ENCODE data around the gene PLA2R1. TPM values are rescaled to one million over a fixed set of nuclear protein-coding genes. Genes with fewer than 3 reads are reported as not detected.

Gene PLA2R1
- total RNA-seq, 1 experiment from 2014 or later = 1.1 TPM

DNA sequence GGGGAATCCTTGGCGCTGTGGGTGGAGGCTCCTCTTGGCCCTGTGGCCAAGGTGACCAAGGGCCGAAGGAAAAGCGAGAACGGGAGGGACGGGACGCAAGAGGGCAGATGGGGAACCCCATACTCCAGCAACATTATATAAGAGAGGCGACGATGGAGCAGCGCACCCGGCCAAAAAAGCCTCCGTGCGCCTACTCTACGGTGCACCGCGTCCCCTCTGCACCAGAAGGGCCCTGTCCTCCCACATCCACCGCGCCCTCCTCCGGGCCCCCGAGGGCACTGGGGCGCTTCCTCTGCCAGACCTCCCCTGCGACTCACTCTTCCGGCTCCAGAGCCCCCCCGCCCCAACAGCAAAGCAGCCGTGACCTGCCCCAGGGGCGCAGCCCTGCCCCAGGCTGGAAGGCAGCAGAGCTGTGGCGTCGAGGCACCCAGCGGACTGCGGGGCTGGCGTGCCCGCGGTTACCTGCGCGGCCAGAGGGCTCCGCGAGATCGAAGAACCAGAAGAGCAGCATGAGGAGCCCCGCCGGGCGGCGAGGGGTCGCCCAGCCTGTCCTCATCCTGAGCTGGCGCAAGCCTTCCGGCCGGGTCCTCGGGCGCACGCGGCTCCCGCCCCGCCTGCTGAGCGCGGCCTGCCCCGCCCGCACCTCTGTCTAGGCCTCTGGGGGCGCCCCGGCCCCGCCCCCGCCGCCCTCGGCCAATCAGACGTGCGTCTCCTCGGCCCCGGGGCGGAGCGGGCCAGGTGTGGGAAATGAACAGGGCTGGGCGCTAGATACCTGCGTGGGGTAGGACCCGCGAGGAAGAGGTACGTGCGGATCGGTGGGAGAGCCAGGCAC, 158.1 kb downstream of the PLA2R1 start, which contains the start of gene LY75 (continued):
- TF ChIP-seq CBFB (CRISPR knock-in tag; IDR thresholded peaks at IDR 0.05; ENCODE audit: low read depth) (no peak), ZNF671 (CRISPR knock-in tag; IDR thresholded peaks at IDR 0.05) (no peak), NR2C2 (CRISPR knock-in tag; IDR thresholded peaks at IDR 0.05) (no peak; the same call in 1 of the 2 replicates), NR1H2 (CRISPR knock-in tag; IDR thresholded peaks at IDR 0.05) (no peak), ZNF138 (CRISPR knock-in tag; conservative IDR thresholded peaks at IDR 0.05) (no peak; the same call in 1 of the 2 replicates), MXD4 (CRISPR knock-in tag; IDR thresholded peaks at IDR 0.05; ENCODE audit: borderline replicate concordance) (no peak), ETV6 (CRISPR knock-in tag; IDR thresholded peaks at IDR 0.05) (peak; percentile 91), SMAD3 (CRISPR knock-in tag; IDR thresholded peaks at IDR 0.05; ENCODE audit: borderline replicate concordance) (no peak), RELA (CRISPR knock-in tag; IDR thresholded peaks at IDR 0.05; ENCODE audit: borderline replicate concordance) (peak; percentile 96), ATF3 (CRISPR knock-in tag; conservative IDR thresholded peaks at IDR 0.05) (no peak), PRRX2 (CRISPR knock-in tag; IDR thresholded peaks at IDR 0.05) (no peak), ZNF263 (CRISPR knock-in tag; IDR thresholded peaks at IDR 0.05; ENCODE audit: low read depth) (no peak), SOX15 (CRISPR knock-in tag; IDR thresholded peaks at IDR 0.05) (no peak)
- TF ChIP-seq, protein P1, sequence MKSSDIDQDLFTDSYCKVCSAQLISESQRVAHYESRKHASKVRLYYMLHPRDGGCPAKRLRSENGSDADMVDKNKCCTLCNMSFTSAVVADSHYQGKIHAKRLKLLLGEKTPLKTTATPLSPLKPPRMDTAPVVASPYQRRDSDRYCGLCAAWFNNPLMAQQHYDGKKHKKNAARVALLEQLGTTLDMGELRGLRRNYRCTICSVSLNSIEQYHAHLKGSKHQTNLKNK (CRISPR knock-in tag; IDR thresholded peaks at IDR 0.05) = no peak
- TF ChIP-seq, protein P2, sequence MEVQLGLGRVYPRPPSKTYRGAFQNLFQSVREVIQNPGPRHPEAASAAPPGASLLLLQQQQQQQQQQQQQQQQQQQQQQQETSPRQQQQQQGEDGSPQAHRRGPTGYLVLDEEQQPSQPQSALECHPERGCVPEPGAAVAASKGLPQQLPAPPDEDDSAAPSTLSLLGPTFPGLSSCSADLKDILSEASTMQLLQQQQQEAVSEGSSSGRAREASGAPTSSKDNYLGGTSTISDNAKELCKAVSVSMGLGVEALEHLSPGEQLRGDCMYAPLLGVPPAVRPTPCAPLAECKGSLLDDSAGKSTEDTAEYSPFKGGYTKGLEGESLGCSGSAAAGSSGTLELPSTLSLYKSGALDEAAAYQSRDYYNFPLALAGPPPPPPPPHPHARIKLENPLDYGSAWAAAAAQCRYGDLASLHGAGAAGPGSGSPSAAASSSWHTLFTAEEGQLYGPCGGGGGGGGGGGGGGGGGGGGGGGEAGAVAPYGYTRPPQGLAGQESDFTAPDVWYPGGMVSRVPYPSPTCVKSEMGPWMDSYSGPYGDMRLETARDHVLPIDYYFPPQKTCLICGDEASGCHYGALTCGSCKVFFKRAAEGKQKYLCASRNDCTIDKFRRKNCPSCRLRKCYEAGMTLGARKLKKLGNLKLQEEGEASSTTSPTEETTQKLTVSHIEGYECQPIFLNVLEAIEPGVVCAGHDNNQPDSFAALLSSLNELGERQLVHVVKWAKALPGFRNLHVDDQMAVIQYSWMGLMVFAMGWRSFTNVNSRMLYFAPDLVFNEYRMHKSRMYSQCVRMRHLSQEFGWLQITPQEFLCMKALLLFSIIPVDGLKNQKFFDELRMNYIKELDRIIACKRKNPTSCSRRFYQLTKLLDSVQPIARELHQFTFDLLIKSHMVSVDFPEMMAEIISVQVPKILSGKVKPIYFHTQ (CRISPR knock-in tag; IDR thresholded peaks at IDR 0.05) = no peak
- TF ChIP-seq, protein P3, sequence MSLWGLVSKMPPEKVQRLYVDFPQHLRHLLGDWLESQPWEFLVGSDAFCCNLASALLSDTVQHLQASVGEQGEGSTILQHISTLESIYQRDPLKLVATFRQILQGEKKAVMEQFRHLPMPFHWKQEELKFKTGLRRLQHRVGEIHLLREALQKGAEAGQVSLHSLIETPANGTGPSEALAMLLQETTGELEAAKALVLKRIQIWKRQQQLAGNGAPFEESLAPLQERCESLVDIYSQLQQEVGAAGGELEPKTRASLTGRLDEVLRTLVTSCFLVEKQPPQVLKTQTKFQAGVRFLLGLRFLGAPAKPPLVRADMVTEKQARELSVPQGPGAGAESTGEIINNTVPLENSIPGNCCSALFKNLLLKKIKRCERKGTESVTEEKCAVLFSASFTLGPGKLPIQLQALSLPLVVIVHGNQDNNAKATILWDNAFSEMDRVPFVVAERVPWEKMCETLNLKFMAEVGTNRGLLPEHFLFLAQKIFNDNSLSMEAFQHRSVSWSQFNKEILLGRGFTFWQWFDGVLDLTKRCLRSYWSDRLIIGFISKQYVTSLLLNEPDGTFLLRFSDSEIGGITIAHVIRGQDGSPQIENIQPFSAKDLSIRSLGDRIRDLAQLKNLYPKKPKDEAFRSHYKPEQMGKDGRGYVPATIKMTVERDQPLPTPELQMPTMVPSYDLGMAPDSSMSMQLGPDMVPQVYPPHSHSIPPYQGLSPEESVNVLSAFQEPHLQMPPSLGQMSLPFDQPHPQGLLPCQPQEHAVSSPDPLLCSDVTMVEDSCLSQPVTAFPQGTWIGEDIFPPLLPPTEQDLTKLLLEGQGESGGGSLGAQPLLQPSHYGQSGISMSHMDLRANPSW (CRISPR knock-in tag; conservative IDR thresholded peaks at IDR 0.05; ENCODE audit: low read depth) = no peak
- TF ChIP-seq, protein P4, sequence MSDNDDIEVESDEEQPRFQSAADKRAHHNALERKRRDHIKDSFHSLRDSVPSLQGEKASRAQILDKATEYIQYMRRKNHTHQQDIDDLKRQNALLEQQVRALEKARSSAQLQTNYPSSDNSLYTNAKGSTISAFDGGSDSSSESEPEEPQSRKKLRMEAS (CRISPR knock-in tag; IDR thresholded peaks at IDR 0.05) = peak; percentile 97

- H3K4me1 Mint-ChIP-seq = peaks cover 4% of the 10 kb centered on the region
- H3K27ac Mint-ChIP-seq = no peak overlapping the region
- peak overlapping the region; percentile 66 for H3K4me3 Mint-ChIP-seq
- POLR2A ChIA-PET = no interaction called here
- peaks cover 65% of the 10 kb centered on the region for H3K27me3 Mint-ChIP-seq (ENCODE audit: low read depth)
- DNase-seq (ENCODE audit: low spot score) (no peak), ATAC-seq (no peak)
- H3K36me3 Mint-ChIP-seq = no peaks in the 10 kb centered on the region
- no peaks in the 10 kb centered on the region for H3K9me3 Mint-ChIP-seq
- CTCF ChIA-PET = interaction anchor here (2.9 kb wide), 1 partner anchor 19 kb away, joined by 21 read pairs; no protein-coding TSS in a partner anchor
- TF ChIP-seq, protein P5, sequence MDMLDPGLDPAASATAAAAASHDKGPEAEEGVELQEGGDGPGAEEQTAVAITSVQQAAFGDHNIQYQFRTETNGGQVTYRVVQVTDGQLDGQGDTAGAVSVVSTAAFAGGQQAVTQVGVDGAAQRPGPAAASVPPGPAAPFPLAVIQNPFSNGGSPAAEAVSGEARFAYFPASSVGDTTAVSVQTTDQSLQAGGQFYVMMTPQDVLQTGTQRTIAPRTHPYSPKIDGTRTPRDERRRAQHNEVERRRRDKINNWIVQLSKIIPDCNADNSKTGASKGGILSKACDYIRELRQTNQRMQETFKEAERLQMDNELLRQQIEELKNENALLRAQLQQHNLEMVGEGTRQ (CRISPR knock-in tag; IDR thresholded peaks at IDR 0.05) = no peak
- no peak for TF ChIP-seq IRF1 (CRISPR knock-in tag; IDR thresholded peaks at IDR 0.05)
- TF ChIP-seq, protein P6, sequence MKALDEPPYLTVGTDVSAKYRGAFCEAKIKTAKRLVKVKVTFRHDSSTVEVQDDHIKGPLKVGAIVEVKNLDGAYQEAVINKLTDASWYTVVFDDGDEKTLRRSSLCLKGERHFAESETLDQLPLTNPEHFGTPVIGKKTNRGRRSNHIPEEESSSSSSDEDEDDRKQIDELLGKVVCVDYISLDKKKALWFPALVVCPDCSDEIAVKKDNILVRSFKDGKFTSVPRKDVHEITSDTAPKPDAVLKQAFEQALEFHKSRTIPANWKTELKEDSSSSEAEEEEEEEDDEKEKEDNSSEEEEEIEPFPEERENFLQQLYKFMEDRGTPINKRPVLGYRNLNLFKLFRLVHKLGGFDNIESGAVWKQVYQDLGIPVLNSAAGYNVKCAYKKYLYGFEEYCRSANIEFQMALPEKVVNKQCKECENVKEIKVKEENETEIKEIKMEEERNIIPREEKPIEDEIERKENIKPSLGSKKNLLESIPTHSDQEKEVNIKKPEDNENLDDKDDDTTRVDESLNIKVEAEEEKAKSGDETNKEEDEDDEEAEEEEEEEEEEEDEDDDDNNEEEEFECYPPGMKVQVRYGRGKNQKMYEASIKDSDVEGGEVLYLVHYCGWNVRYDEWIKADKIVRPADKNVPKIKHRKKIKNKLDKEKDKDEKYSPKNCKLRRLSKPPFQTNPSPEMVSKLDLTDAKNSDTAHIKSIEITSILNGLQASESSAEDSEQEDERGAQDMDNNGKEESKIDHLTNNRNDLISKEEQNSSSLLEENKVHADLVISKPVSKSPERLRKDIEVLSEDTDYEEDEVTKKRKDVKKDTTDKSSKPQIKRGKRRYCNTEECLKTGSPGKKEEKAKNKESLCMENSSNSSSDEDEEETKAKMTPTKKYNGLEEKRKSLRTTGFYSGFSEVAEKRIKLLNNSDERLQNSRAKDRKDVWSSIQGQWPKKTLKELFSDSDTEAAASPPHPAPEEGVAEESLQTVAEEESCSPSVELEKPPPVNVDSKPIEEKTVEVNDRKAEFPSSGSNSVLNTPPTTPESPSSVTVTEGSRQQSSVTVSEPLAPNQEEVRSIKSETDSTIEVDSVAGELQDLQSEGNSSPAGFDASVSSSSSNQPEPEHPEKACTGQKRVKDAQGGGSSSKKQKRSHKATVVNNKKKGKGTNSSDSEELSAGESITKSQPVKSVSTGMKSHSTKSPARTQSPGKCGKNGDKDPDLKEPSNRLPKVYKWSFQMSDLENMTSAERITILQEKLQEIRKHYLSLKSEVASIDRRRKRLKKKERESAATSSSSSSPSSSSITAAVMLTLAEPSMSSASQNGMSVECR (CRISPR knock-in tag; IDR thresholded peaks at IDR 0.05; ENCODE audit: borderline replicate concordance) = no peak
These were observed 158.8 kb downstream of the PLA2R1 start for GRCh38 chr2:159903443-159904126.

All from WTC11 (cell line).